GM21526 (cell line): ENCODE data around the gene ALOX5AP.

Experiments used
- ATAC-seq: cut with Tn5 transposase; IDR thresholded peaks from one replicate; pipeline ENCODE4 v1.9.1; 2021; ENCODE audit warnings: moderate library complexity; ENCODE audit not compliant: unreplicated experiment, low FRiP score

The ALOX5AP gene

GRCh38 chr13:30735025-30735871 lies at the start of gene ALOX5AP:
ALOX5AP (plus strand) TSS chr13:30735543; CDS start chr13:30735606, 63 bp downstream.
- peak; percentile 68 for ATAC-seq

GRCh38 chr13:30685987-30686386 lies 49.4 kb upstream of the ALOX5AP start:
- ATAC-seq: no peak

GRCh38 chr13:30687601-30688000 lies 47.7 kb upstream of the ALOX5AP start:
- ATAC-seq: no peak

- ATAC-seq: no peak
Measured at GRCh38 chr13:30689752-30690151, 45.6 kb upstream of the ALOX5AP start.

GRCh38 chr13:30690282-30691188 lies 44.8 kb upstream of the ALOX5AP start:
- no peak for ATAC-seq

GRCh38 chr13:30692113-30692512 lies 43.2 kb upstream of the ALOX5AP start:
- ATAC-seq: no peak

GRCh38 chr13:30696278-30697176 lies 38.8 kb upstream of the ALOX5AP start:
- ATAC-seq: no peak

- ATAC-seq: no peak
Measured at GRCh38 chr13:30697177-30697953, 38.0 kb upstream of the ALOX5AP start.

GRCh38 chr13:30697996-30698401 lies 37.3 kb upstream of the ALOX5AP start:
- no peak for ATAC-seq

GRCh38 chr13:30698488-30699005 lies 36.8 kb upstream of the ALOX5AP start:
- ATAC-seq: no peak

GRCh38 chr13:30700364-30700763 lies 35.0 kb upstream of the ALOX5AP start:
- ATAC-seq: no peak

- ATAC-seq: no peak
Measured at GRCh38 chr13:30702006-30702405, 33.3 kb upstream of the ALOX5AP start.

- no peak for ATAC-seq
Measured at GRCh38 chr13:30704596-30704995, 30.7 kb upstream of the ALOX5AP start.

- no peak for ATAC-seq
Measured at GRCh38 chr13:30705680-30706079, 29.7 kb upstream of the ALOX5AP start.

GRCh38 chr13:30708541-30708940 lies 26.8 kb upstream of the ALOX5AP start:
- ATAC-seq: no peak

- no peak for ATAC-seq
Measured at GRCh38 chr13:30710442-30710841, 24.9 kb upstream of the ALOX5AP start.

- ATAC-seq: no peak
Measured at GRCh38 chr13:30711375-30711774, 24.0 kb upstream of the ALOX5AP start.

GRCh38 chr13:30711837-30712236 lies 23.5 kb upstream of the ALOX5AP start:
- ATAC-seq: no peak
